CD4-positive, CD25-positive, alpha-beta regulatory T cell (primary cell): ENCODE results near the gene CHD1. TPM values are rescaled to one million over a fixed set of nuclear protein-coding genes. Genes with fewer than 3 reads are reported as not detected.

ENCODE experiments used
- ATAC-seq, 2 donors: fragments of 150-1000 bp; cut with Tn5 transposase; one replicate each; pipeline ENCODE4 v1.10.0; 2021; ENCODE audit warnings: low read depth in 2 of 2, moderate number of reproducible peaks in 2 of 2, moderate library complexity in 1 of 2
- DNase-seq, 3 donors: peaks; one replicate each; pipeline versions ENCODE4 v3.0.0 to v3.0.0-alpha.2; 2012 to 2022; ENCODE audit warnings: mixed read lengths in 1 of 3
- H3K27ac ChIP-seq: one replicate; pipeline ENCODE4 v1.7.0; 2013; ENCODE audit warnings: mild to moderate bottlenecking, low read length; ENCODE audit not compliant: insufficient read depth, poor library complexity, severe bottlenecking
- H3K27me3 ChIP-seq: one replicate; pipeline ENCODE4 v1.7.0; 2013; ENCODE audit warnings: low read length; ENCODE audit not compliant: control insufficient read depth, insufficient read depth
- H3K36me3 ChIP-seq: one replicate; pipeline ENCODE4 v1.7.0; 2013; ENCODE audit warnings: mild to moderate bottlenecking, low read length, moderate library complexity; ENCODE audit not compliant: control insufficient read depth, insufficient read depth
- H3K4me1 ChIP-seq: 2 replicates; pipeline ENCODE4 v1.7.0; 2013; ENCODE audit warnings: mild to moderate bottlenecking, low read length; ENCODE audit not compliant: insufficient read depth, control insufficient read depth, poor library complexity, severe bottlenecking
- H3K4me3 ChIP-seq: one replicate; pipeline ENCODE4 v1.7.0; 2013; ENCODE audit warnings: low read depth, mild to moderate bottlenecking, low read length, moderate library complexity
- H3K9me3 ChIP-seq, 2 experiments: 1 replicate in 1 of 2; 2 replicates in 1 of 2; pipeline ENCODE4 v1.7.0; 2013; ENCODE audit warnings: low read length in 2 of 2, mild to moderate bottlenecking in 1 of 2, moderate library complexity in 1 of 2; ENCODE audit not compliant: control insufficient read depth in 2 of 2
- H3K27ac Mint-ChIP-seq, 3 donors: one replicate each; pipeline ENCODE4 v1.8.0; 2020 to 2022; ENCODE audit warnings: mild to moderate bottlenecking in 3 of 3, mixed read lengths in 3 of 3, moderate library complexity in 2 of 3
- H3K27me3 Mint-ChIP-seq: one replicate; pipeline ENCODE4 v1.8.0; 2022; ENCODE audit warnings: mild to moderate bottlenecking, mixed read lengths
- H3K36me3 Mint-ChIP-seq: one replicate; pipeline ENCODE4 v1.8.0; 2020; ENCODE audit warnings: mixed read lengths
- H3K4me1 Mint-ChIP-seq, 4 donors: one replicate each; pipeline ENCODE4 v1.8.0; 2020 to 2022; ENCODE audit warnings: mixed read lengths in 4 of 4, mild to moderate bottlenecking in 1 of 4
- H3K4me3 Mint-ChIP-seq, 4 donors: one replicate each; pipeline ENCODE4 v1.8.0; 2020 to 2022; ENCODE audit warnings: mild to moderate bottlenecking in 4 of 4, mixed read lengths in 4 of 4, moderate library complexity in 3 of 4
- H3K9me3 Mint-ChIP-seq, 7 donors: one replicate each; pipeline ENCODE4 v1.8.0; 2020 to 2022; ENCODE audit warnings: mixed read lengths in 7 of 7, mild to moderate bottlenecking in 3 of 7, moderate library complexity in 2 of 7
- polyA plus RNA-seq, 4 donors: library from polyadenylated mRNA; unstranded; fragments of 300-500 nt; fragmentation: Illumina TruSeq; gene quantifications; one replicate each; pipeline ENCODE4 v1.2.3, GENCODE V29; 2021
- total RNA-seq: library from RNA; stranded (reverse); gene quantifications from one replicate; pipeline ENCODE4 v1.2.3, GENCODE V29; 2022

Gene CHD1
- total and polyA plus RNA-seq, 5 donors from 2014 or later = 7.8 to 172 (median 9.1) TPM

DNA sequence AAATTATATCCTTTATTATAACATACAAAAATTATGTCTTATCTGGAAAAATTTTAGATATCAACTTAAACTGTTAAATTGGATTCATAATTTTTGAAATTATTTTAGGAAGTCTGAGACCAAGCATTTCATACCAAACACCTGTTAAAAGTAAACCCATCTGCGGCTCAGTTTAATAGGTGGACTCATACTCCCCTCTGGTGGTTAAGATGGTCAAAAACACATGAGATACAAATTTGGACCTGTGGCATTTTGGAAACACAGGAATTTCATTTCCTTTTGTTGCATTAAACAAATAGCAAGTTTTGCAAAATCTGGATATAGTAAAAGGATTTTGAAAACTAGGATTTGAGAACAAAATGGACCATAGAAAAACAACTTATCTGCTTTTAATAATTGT, 101.6 kb downstream of the CHD1 start:
- H3K36me3 ChIP-seq = no peaks in the 10 kb centered on the region
- Mint-ChIP-seq H3K36me3 (no peaks in the 10 kb centered on the region), H3K4me3 (no peak overlapping the region), H3K4me1 (peaks cover 0 to 5% (median 0%) of the 10 kb centered on the region in 4 donors), H3K9me3 (peaks cover 0 to 2% (median 0%) of the 10 kb centered on the region in 7 donors), H3K27ac (no peak overlapping the region), H3K27me3 (peaks cover 6% of the 10 kb centered on the region)
- H3K9me3 ChIP-seq = no peaks in the 10 kb centered on the region
- ATAC-seq = no peak
- H3K27ac ChIP-seq = no peak overlapping the region
- H3K4me3 ChIP-seq = no peak overlapping the region
- no peaks in the 10 kb centered on the region for H3K4me1 ChIP-seq
- peak in 2 of 3 donors; percentile 12 to 26 for DNase-seq
- no peaks in the 10 kb centered on the region for H3K27me3 ChIP-seq

DNA sequence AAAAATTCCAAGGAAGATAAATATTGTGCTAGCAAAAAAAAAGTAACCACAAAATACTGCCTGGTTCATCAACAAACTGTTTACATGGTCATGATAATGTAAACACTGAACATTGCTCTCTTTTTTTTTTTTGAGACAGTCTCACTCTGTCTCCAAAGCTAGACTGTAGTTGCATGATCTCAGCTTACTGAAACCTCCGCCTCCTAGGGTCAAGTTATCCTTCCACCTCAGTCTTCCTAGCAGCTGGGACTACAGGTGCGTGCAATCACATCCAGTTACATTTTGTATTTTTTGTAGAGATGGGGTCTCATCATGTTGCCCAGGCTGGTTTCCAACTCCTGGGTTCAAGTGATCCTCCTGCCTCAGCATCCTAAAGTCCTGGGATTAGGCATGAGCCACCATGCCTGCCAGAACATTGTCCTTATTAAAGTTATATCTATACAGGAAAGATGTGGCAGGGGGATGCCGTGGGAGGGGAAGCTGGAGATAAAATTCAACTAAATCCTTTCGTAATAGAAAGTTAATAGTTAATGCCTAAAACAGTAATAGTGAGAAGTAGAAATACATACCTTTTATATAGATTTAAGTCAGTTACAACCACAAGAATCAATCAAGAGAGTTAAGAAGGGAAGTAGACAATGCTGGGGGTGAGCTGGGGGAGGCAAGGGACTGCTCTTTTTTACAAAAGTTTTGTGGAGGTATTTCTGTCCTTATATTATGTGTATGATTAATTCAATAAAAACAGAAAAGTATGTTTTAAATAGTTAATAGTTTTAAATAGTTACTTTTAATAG, 103.0 kb downstream of the CHD1 start:
- peaks cover 0 to 5% (median 0%) of the 10 kb centered on the region in 4 donors for H3K4me1 Mint-ChIP-seq

DNA sequence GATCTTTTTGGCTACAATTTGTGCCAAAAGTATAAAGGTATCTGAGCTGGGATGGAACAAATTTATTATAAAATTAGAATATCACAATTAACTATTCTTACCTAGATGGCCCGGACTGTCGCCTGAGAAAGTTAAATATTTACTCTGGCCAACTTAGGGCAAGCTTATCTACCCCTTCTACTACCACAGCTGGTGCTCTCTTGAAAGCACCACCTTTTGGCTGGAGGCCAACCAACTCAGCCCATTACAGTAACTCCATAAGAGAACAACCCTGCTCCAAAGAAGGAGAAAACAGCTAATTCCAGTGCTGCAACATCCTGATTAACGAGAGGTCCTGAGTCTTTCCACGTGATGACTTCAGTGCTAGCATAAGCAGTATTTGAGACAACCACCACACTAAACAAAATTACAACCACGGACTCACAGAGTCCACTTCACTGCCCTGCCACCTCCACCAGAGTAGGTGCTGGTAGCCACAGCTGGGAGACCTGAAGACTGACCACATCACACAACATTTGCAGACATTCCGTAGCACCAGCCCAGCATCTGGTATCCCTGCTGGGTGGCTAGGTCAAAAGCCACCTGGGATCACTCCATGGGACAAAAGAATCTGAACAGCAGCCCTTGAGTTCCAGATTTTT, 112.1 kb downstream of the CHD1 start:
- ATAC-seq = no peak
- Histone ChIP-seq H3K9me3 (no peaks in the 10 kb centered on the region), H3K27me3 (no peaks in the 10 kb centered on the region), H3K27ac (no peak overlapping the region), H3K36me3 (no peaks in the 10 kb centered on the region), H3K4me1 (no peaks in the 10 kb centered on the region), H3K4me3 (no peak overlapping the region)
- H3K9me3 Mint-ChIP-seq = peaks cover 0 to 7% (median 3%) of the 10 kb centered on the region in 7 donors
- no peak overlapping the region for H3K27ac Mint-ChIP-seq
- peaks cover 4% of the 10 kb centered on the region for H3K27me3 Mint-ChIP-seq
- no peak for DNase-seq
- peaks cover 6% of the 10 kb centered on the region for H3K36me3 Mint-ChIP-seq
- H3K4me3 Mint-ChIP-seq = no peak overlapping the region
- no peaks in the 10 kb centered on the region for H3K4me1 Mint-ChIP-seq

More for the DNA sequence above, 103.0 kb downstream of the CHD1 start:
- Histone ChIP-seq H3K27me3 (no peaks in the 10 kb centered on the region), H3K36me3 (no peaks in the 10 kb centered on the region), H3K27ac (no peak overlapping the region), H3K4me3 (no peak overlapping the region), H3K4me1 (no peaks in the 10 kb centered on the region), H3K9me3 (no peaks in the 10 kb centered on the region)
- Mint-ChIP-seq H3K36me3 (no peaks in the 10 kb centered on the region), H3K27me3 (peaks cover 6% of the 10 kb centered on the region), H3K9me3 (peaks cover 0 to 6% (median 0%) of the 10 kb centered on the region in 7 donors), H3K4me3 (no peak overlapping the region), H3K27ac (peak overlapping the region in 1 of 3 donors; percentile 21)
- DNase-seq = no peak
- no peak for ATAC-seq

DNA sequence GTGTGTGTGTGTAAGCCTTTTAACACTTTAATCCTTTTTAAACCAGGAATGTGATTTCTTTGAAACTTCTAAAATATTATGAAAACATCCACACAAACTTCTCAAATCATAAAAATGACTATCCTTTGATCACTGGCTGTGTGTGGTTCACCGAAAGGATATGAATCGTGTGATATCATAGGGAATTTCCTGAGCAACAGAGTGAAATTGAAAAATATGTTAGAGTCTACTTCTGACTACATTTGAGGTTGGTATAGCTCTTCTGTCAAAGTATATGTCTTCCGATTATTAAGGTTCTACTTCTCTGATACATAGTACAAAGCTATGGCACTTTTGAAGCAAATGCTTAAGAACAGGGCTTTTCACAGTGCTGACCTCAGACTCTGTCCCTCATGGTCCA, 115.1 kb downstream of the CHD1 start:
- Histone ChIP-seq H3K27me3 (no peaks in the 10 kb centered on the region), H3K36me3 (no peaks in the 10 kb centered on the region), H3K27ac (no peak overlapping the region), H3K4me3 (no peak overlapping the region), H3K9me3 (no peaks in the 10 kb centered on the region), H3K4me1 (no peaks in the 10 kb centered on the region)
- ATAC-seq (no peak), DNase-seq (peak in 1 of 3 donors; percentile 1)
- H3K4me3 Mint-ChIP-seq = no peak overlapping the region
- no peaks in the 10 kb centered on the region for H3K4me1 Mint-ChIP-seq
- no peak overlapping the region for H3K27ac Mint-ChIP-seq
- H3K27me3 Mint-ChIP-seq = peaks cover 4% of the 10 kb centered on the region
- no peaks in the 10 kb centered on the region for H3K36me3 Mint-ChIP-seq
- peaks cover 0 to 6% (median 0%) of the 10 kb centered on the region in 7 donors for H3K9me3 Mint-ChIP-seq

DNA sequence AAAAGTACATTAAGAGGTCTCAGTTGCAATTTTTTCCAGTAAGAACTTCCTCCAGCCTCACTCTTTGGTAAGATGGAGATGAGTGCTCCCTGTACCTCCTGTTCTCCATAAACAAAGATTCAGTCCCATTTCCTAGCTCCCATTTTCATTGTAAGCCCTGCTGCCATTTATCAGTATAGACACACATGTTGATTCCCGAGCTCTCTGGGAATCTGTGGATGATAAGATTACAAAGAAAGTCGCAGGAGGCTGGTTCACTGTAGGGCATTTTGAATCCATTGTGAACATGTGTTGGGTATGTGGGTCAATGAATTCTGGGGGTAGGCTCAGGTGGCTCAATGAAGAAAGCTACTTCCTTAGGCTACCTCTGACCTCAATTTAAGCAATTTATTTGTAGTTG, 118.6 kb downstream of the CHD1 start:
- Histone ChIP-seq H3K27ac (no peak overlapping the region), H3K4me3 (no peak overlapping the region), H3K27me3 (no peaks in the 10 kb centered on the region), H3K36me3 (no peaks in the 10 kb centered on the region), H3K4me1 (no peaks in the 10 kb centered on the region), H3K9me3 (peaks cover 16 to 17% of the 10 kb centered on the region in 2 experiments)
- Mint-ChIP-seq H3K4me1 (no peaks in the 10 kb centered on the region), H3K27me3 (no peaks in the 10 kb centered on the region), H3K4me3 (no peak overlapping the region), H3K9me3 (peaks cover 0 to 26% (median 10%) of the 10 kb centered on the region in 7 donors), H3K36me3 (peaks cover 11% of the 10 kb centered on the region), H3K27ac (no peak overlapping the region)
- DNase-seq (no peak), ATAC-seq (no peak)

DNA sequence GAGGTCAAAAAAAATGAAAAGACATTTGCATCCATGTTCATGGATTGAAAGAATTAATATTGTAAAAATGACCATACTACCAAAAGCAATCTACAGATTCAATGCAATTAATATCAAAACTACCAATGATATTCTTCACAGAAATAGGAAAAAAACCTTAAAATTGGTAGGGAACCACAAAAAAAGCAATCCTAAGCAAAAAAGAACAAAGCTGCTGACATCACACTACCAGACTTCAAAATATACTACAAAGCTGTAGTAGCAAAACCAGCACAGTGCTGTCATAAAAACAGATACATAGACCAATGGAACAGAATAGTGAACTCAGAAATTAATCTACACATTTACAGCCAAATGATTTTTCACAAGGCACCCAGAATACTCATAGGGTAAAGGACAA, 121.0 kb downstream of the CHD1 start:
- Histone ChIP-seq H3K9me3 (peaks cover 16 to 17% of the 10 kb centered on the region in 2 experiments), H3K4me1 (no peaks in the 10 kb centered on the region), H3K27me3 (no peaks in the 10 kb centered on the region), H3K4me3 (no peak overlapping the region), H3K27ac (no peak overlapping the region), H3K36me3 (no peaks in the 10 kb centered on the region)
- Mint-ChIP-seq H3K27me3 (no peaks in the 10 kb centered on the region), H3K4me3 (no peak overlapping the region), H3K4me1 (no peaks in the 10 kb centered on the region), H3K27ac (no peak overlapping the region), H3K9me3 (peaks cover 0 to 29% (median 12%) of the 10 kb centered on the region in 7 donors), H3K36me3 (peaks cover 14% of the 10 kb centered on the region)
- DNase-seq (no peak), ATAC-seq (no peak)

DNA sequence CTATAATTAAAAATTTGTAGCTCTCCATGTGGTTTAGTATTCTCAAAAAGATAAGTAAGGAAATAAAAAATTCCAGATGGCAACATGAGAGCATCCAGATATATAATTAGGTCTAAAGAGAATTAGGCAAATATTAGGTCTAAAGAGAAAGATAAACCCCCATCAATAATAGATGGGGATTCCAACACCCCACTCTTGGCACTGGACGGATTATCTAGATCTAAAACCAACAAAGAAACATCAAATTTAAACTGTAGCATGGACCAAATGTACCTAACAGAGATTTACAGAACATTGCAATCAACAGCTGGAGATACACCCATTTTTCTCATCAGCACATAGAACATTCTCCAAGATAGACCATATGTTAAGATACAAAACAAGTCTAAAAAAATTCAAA, 123.7 kb downstream of the CHD1 start:
- Histone ChIP-seq H3K9me3 (peaks cover 16 to 17% of the 10 kb centered on the region in 2 experiments), H3K4me1 (no peaks in the 10 kb centered on the region), H3K27ac (no peak overlapping the region), H3K4me3 (no peak overlapping the region), H3K36me3 (no peaks in the 10 kb centered on the region), H3K27me3 (no peaks in the 10 kb centered on the region)
- DNase-seq (no peak), ATAC-seq (no peak)
- peaks cover 14% of the 10 kb centered on the region for H3K36me3 Mint-ChIP-seq
- no peak overlapping the region for H3K27ac Mint-ChIP-seq
- peaks cover 0 to 29% (median 12%) of the 10 kb centered on the region in 7 donors for H3K9me3 Mint-ChIP-seq
- H3K4me3 Mint-ChIP-seq = no peak overlapping the region
- H3K27me3 Mint-ChIP-seq = peaks cover 4% of the 10 kb centered on the region
- H3K4me1 Mint-ChIP-seq = no peaks in the 10 kb centered on the region
